Mesothelial cell of epicardium (in vitro differentiated cells): ENCODE measurements around the gene BMPR1A. TPM values are rescaled to one million over a fixed set of nuclear protein-coding genes. Genes with fewer than 3 reads are reported as not detected.

ENCODE experiments used
- DNase-seq, 2 experiments: peaks; one replicate each; pipeline ENCODE4 v3.0.0; 2021; ENCODE audit warnings: low spot score in 2 of 2; ENCODE audit not compliant: unreplicated experiment in 2 of 2
- H3K27ac Mint-ChIP-seq: 2 replicates; pipeline ENCODE4 v1.8.0; 2021; ENCODE audit warnings: mixed read lengths
- H3K27me3 Mint-ChIP-seq: 2 replicates; pipeline ENCODE4 v1.8.0; 2021; ENCODE audit warnings: low read depth, mixed read lengths
- H3K36me3 Mint-ChIP-seq: 2 replicates; pipeline ENCODE4 v1.8.0; 2021; ENCODE audit warnings: mixed read lengths
- H3K4me1 Mint-ChIP-seq: 2 replicates; pipeline ENCODE4 v1.8.0; 2021; ENCODE audit warnings: mixed read lengths
- H3K4me3 Mint-ChIP-seq: 2 replicates; pipeline ENCODE4 v1.8.0; 2021; ENCODE audit warnings: mild to moderate bottlenecking, moderate library complexity, mixed read lengths
- H3K9me3 Mint-ChIP-seq: 2 replicates; pipeline ENCODE4 v1.8.0; 2021; ENCODE audit warnings: mixed read lengths
- total RNA-seq: library from RNA; stranded (reverse); gene quantifications from 3 replicates; pipeline ENCODE4 v1.2.1, GENCODE V29; 2021
- TF ChIP-seq, protein P1 (sequence below): fragments of 200-600 bp; sonication (generic); IDR thresholded peaks from one replicate; pipeline ENCODE4 v1.5.0; 2021; ENCODE audit warnings: antibody characterized with exemption; ENCODE audit not compliant: unreplicated experiment

Gene BMPR1A
- total RNA-seq, 1 donor from 2014 or later: 100.0 TPM

- no peaks in the 10 kb centered on the region for H3K9me3 Mint-ChIP-seq
- H3K27me3 Mint-ChIP-seq: peaks cover 6% of the 10 kb centered on the region
- no peaks in the 10 kb centered on the region for H3K36me3 Mint-ChIP-seq
- no peak for DNase-seq
- no peak overlapping the region for H3K27ac Mint-ChIP-seq
- no peak overlapping the region for H3K4me3 Mint-ChIP-seq
- TF ChIP-seq, protein P1, sequence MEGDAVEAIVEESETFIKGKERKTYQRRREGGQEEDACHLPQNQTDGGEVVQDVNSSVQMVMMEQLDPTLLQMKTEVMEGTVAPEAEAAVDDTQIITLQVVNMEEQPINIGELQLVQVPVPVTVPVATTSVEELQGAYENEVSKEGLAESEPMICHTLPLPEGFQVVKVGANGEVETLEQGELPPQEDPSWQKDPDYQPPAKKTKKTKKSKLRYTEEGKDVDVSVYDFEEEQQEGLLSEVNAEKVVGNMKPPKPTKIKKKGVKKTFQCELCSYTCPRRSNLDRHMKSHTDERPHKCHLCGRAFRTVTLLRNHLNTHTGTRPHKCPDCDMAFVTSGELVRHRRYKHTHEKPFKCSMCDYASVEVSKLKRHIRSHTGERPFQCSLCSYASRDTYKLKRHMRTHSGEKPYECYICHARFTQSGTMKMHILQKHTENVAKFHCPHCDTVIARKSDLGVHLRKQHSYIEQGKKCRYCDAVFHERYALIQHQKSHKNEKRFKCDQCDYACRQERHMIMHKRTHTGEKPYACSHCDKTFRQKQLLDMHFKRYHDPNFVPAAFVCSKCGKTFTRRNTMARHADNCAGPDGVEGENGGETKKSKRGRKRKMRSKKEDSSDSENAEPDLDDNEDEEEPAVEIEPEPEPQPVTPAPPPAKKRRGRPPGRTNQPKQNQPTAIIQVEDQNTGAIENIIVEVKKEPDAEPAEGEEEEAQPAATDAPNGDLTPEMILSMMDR: no peak
- no peaks in the 10 kb centered on the region for H3K4me1 Mint-ChIP-seq
These were observed 30.3 kb upstream of the BMPR1A start for GRCh38 chr10:86725980-86726676.

- Mint-ChIP-seq H3K27me3 (peaks cover 4% of the 10 kb centered on the region), H3K27ac (no peak overlapping the region), H3K4me3 (no peak overlapping the region), H3K36me3 (no peaks in the 10 kb centered on the region), H3K4me1 (no peaks in the 10 kb centered on the region), H3K9me3 (no peaks in the 10 kb centered on the region)
- no peak for DNase-seq
- TF ChIP-seq, protein P1: no peak
These were observed 29.8 kb upstream of the BMPR1A start for GRCh38 chr10:86726677-86726999.

DNA sequence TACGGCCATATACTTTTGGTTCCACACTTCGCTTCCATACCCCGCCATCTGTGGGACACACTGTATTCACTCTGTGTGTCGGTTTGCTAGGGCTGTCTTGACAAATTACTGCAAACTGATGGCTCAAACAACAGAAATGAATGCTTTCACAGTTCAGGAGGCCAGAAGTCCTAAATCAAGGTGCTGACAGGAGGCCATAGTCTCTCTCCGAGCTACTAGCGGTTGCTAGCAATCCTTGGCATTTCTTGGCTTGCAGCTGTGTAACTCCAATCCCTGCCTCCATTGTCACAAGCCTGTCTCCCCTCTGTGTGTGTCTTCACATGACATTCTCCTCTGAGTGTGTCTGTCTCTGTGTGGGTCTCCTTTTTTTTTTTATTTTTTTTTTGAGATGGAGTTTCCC is 28.9 kb upstream of the BMPR1A start:
- Mint-ChIP-seq H3K36me3 (no peaks in the 10 kb centered on the region), H3K9me3 (no peaks in the 10 kb centered on the region), H3K27me3 (peaks cover 4% of the 10 kb centered on the region), H3K27ac (no peak overlapping the region), H3K4me1 (no peaks in the 10 kb centered on the region), H3K4me3 (no peak overlapping the region)
- no peak for DNase-seq
- TF ChIP-seq, protein P1: no peak

GRCh38 chr10:86728056-86728455 is 28.4 kb upstream of the BMPR1A start:
- Mint-ChIP-seq H3K27me3 (peaks cover 4% of the 10 kb centered on the region), H3K4me1 (no peaks in the 10 kb centered on the region), H3K4me3 (no peak overlapping the region), H3K36me3 (no peaks in the 10 kb centered on the region), H3K27ac (no peak overlapping the region), H3K9me3 (no peaks in the 10 kb centered on the region)
- no peak for DNase-seq
- TF ChIP-seq, protein P1: no peak

DNA sequence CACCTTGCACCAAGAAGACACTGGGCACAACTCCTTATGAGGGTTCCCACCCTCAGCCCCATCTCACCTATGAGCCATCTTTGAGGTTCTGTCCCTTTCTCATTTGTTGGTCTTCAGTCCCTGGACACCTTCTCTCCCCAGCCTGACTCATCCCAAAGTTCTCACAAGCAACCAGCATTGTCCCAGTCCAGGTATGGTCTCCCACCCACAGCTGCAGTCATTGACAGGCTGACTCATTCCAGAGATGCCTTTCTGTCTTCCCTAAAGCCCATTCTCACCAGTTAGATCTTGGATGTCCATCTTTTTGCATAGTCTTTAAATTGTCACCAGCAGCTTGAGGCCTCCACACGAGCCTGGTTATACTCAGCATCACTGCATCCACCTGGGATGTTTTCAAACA is 26.7 kb upstream of the BMPR1A start:
- H3K27ac Mint-ChIP-seq: no peak overlapping the region
- TF ChIP-seq, protein P1: no peak
- H3K36me3 Mint-ChIP-seq: no peaks in the 10 kb centered on the region
- H3K27me3 Mint-ChIP-seq: peaks cover 7% of the 10 kb centered on the region
- DNase-seq: no peak
- H3K4me1 Mint-ChIP-seq: peaks cover 5% of the 10 kb centered on the region
- H3K9me3 Mint-ChIP-seq: no peaks in the 10 kb centered on the region
- no peak overlapping the region for H3K4me3 Mint-ChIP-seq

DNA sequence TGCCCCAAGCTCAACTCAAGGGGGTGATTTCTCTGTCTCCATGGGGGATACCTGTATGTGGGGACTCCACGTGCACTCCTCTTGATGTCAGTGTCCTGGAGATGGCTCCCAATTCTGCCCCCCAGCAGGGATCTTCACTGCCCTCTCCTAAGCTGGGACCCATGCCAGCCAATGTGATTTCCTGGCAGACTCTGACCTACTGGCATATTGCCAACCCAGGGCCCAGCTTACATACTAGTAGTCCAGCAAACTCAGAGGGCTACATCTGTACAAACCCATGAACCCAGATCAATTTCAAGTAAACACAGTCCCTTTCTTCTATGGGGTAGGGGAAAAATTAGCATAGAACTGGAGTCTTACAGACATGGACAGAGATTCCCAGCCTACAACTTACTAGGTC is 26.2 kb upstream of the BMPR1A start:
- Mint-ChIP-seq H3K27ac (no peak overlapping the region), H3K4me3 (no peak overlapping the region), H3K9me3 (no peaks in the 10 kb centered on the region), H3K27me3 (peaks cover 8% of the 10 kb centered on the region), H3K4me1 (peaks cover 7% of the 10 kb centered on the region), H3K36me3 (no peaks in the 10 kb centered on the region)
- DNase-seq: no peak
- TF ChIP-seq, protein P1: no peak
